KMS-11 (cell line): ENCODE measurements around the gene ANKFY1.

Experiments used
- H2AFZ ChIP-seq: fragments of 200-600 bp; sonication (generic); 2 replicates; pipeline ENCODE4 v1.6.1; 2016; ENCODE audit warnings: antibody characterized with exemption, mixed run types, low read depth
- H3K27ac ChIP-seq: fragments of 200-600 bp; sonication (generic); 2 replicates; pipeline ENCODE4 v1.6.1; 2016; ENCODE audit warnings: mild to moderate bottlenecking, mixed run types
- H3K27me3 ChIP-seq: fragments of 200-600 bp; sonication (generic); 2 replicates; pipeline ENCODE4 v1.6.1; 2017; ENCODE audit warnings: mild to moderate bottlenecking, low read depth, mixed run types, moderate library complexity; ENCODE audit not compliant: insufficient read depth
- H3K36me3 ChIP-seq: fragments of 200-600 bp; sonication (generic); 2 replicates; pipeline ENCODE4 v1.6.1; 2017; ENCODE audit warnings: mild to moderate bottlenecking, mixed run types; ENCODE audit not compliant: insufficient read depth
- H3K4me1 ChIP-seq: fragments of 200-600 bp; sonication (generic); 2 replicates; pipeline ENCODE4 v1.6.1; 2016; ENCODE audit warnings: mild to moderate bottlenecking, low read depth, mixed run types; ENCODE audit not compliant: poor library complexity, severe bottlenecking
- H3K4me2 ChIP-seq: fragments of 200-600 bp; sonication (generic); 2 replicates; pipeline ENCODE4 v1.7.0; 2016; ENCODE audit warnings: mild to moderate bottlenecking, mixed run types
- H3K4me3 ChIP-seq: fragments of 200-600 bp; sonication (generic); IDR thresholded peaks from 2 replicates; pipeline ENCODE4 v1.6.1; 2017; ENCODE audit warnings: low read depth, low read length, mixed read lengths; ENCODE audit not compliant: insufficient read depth
- H3K79me2 ChIP-seq: fragments of 200-600 bp; sonication (generic); 2 replicates; pipeline ENCODE4 v1.6.1; 2016; ENCODE audit warnings: low read depth, mixed run types; ENCODE audit not compliant: insufficient read depth
- H3K9ac ChIP-seq: fragments of 200-600 bp; sonication (generic); 2 replicates; pipeline ENCODE4 v1.6.1; 2016; ENCODE audit warnings: mild to moderate bottlenecking, mixed run types
- H4K20me1 ChIP-seq: fragments of 200-600 bp; sonication (generic); 2 replicates; pipeline ENCODE4 v1.6.1; 2016; ENCODE audit warnings: mild to moderate bottlenecking, mixed run types; ENCODE audit not compliant: insufficient read depth
- CTCF ChIP-seq: fragments of 200-600 bp; sonication (generic); conservative IDR thresholded peaks from 2 replicates; pipeline ENCODE4 v1.6.1; 2017; ENCODE audit warnings: low read depth, mild to moderate bottlenecking, antibody characterized with exemption, low read length, moderate library complexity, mixed read lengths

ANKFY1 gene

GRCh38 chr17:4188076-4188475 lies 75.7 kb downstream of the ANKFY1 start:
- no peaks in the 10 kb centered on the region for H3K79me2 ChIP-seq
- no peak overlapping the region for H3K27ac ChIP-seq
- H3K36me3 ChIP-seq = no peaks in the 10 kb centered on the region
- H3K4me2 ChIP-seq = no peak overlapping the region
- H3K4me1 ChIP-seq = no peaks in the 10 kb centered on the region
- no peak overlapping the region for H3K9ac ChIP-seq
- H4K20me1 ChIP-seq = no peaks in the 10 kb centered on the region
- H3K27me3 ChIP-seq = no peaks in the 10 kb centered on the region
- no peak for TF ChIP-seq CTCF
- H3K4me3 ChIP-seq = no peak overlapping the region
- H2AFZ ChIP-seq = no peak overlapping the region

- no peak overlapping the region for H3K4me3 ChIP-seq
- H3K27me3 ChIP-seq = no peaks in the 10 kb centered on the region
- TF ChIP-seq CTCF = no peak
- H3K79me2 ChIP-seq = no peaks in the 10 kb centered on the region
- no peak overlapping the region for H3K9ac ChIP-seq
- no peak overlapping the region for H2AFZ ChIP-seq
- H3K27ac ChIP-seq = no peak overlapping the region
- no peaks in the 10 kb centered on the region for H4K20me1 ChIP-seq
- no peak overlapping the region for H3K4me2 ChIP-seq
- H3K4me1 ChIP-seq = no peaks in the 10 kb centered on the region
- no peaks in the 10 kb centered on the region for H3K36me3 ChIP-seq
Measured at GRCh38 chr17:4187076-4187475, 76.7 kb downstream of the ANKFY1 start.

- H3K27ac ChIP-seq = no peak overlapping the region
- no peaks in the 10 kb centered on the region for H3K36me3 ChIP-seq
- H3K27me3 ChIP-seq = no peaks in the 10 kb centered on the region
- no peaks in the 10 kb centered on the region for H4K20me1 ChIP-seq
- TF ChIP-seq CTCF = no peak
- no peak overlapping the region for H3K4me3 ChIP-seq
- H3K9ac ChIP-seq = no peak overlapping the region
- no peak overlapping the region for H3K4me2 ChIP-seq
- no peak overlapping the region for H2AFZ ChIP-seq
- H3K4me1 ChIP-seq = no peaks in the 10 kb centered on the region
- no peaks in the 10 kb centered on the region for H3K79me2 ChIP-seq
Measured at GRCh38 chr17:4186357-4186881, 77.4 kb downstream of the ANKFY1 start.

- no peak overlapping the region for H3K4me3 ChIP-seq
- no peaks in the 10 kb centered on the region for H3K36me3 ChIP-seq
- H3K4me1 ChIP-seq = no peaks in the 10 kb centered on the region
- no peak overlapping the region for H3K9ac ChIP-seq
- TF ChIP-seq CTCF = no peak
- no peaks in the 10 kb centered on the region for H3K79me2 ChIP-seq
- no peak overlapping the region for H2AFZ ChIP-seq
- H3K27me3 ChIP-seq = no peaks in the 10 kb centered on the region
- H4K20me1 ChIP-seq = no peaks in the 10 kb centered on the region
- no peak overlapping the region for H3K4me2 ChIP-seq
- H3K27ac ChIP-seq = no peak overlapping the region
Measured at GRCh38 chr17:4185656-4186055, 78.1 kb downstream of the ANKFY1 start.

- Histone ChIP-seq H2AFZ (no peak overlapping the region), H3K27me3 (no peaks in the 10 kb centered on the region), H3K79me2 (no peaks in the 10 kb centered on the region), H3K4me3 (no peak overlapping the region), H3K4me1 (no peaks in the 10 kb centered on the region), H3K27ac (no peak overlapping the region), H3K4me2 (no peak overlapping the region), H3K36me3 (no peaks in the 10 kb centered on the region), H4K20me1 (no peaks in the 10 kb centered on the region), H3K9ac (no peak overlapping the region)
- TF ChIP-seq CTCF = no peak
Measured at GRCh38 chr17:4184811-4185210, 79.0 kb downstream of the ANKFY1 start.
